Muscle layer of duodenum (tissue), 2 donors: ENCODE results near the gene CSNK2B.

ENCODE experiments used
- H3K27ac ChIP-seq: one replicate; pipeline ENCODE4 v1.7.0; 2013; ENCODE audit warnings: mild to moderate bottlenecking, low read length
- H3K27me3 ChIP-seq: one replicate; pipeline ENCODE4 v1.7.0; 2013; ENCODE audit warnings: low read depth, mild to moderate bottlenecking, control low read depth, low read length
- H3K36me3 ChIP-seq, 2 donors: one replicate each; pipeline ENCODE4 v1.7.0; 2013; ENCODE audit warnings: low read length in 2 of 2, control low read depth in 1 of 2, mild to moderate bottlenecking in 1 of 2; ENCODE audit not compliant: insufficient read depth in 2 of 2, control insufficient read depth in 1 of 2
- H3K4me1 ChIP-seq, 2 donors: one replicate each; pipeline ENCODE4 v1.7.0; 2013; ENCODE audit warnings: low read length in 2 of 2, mild to moderate bottlenecking in 2 of 2, control low read depth in 1 of 2, moderate library complexity in 1 of 2; ENCODE audit not compliant: insufficient read depth in 2 of 2, control insufficient read depth in 1 of 2
- H3K4me3 ChIP-seq, 2 donors: one replicate each; pipeline ENCODE4 v1.7.0; 2013; ENCODE audit warnings: low read length in 2 of 2, low read depth in 1 of 2, mild to moderate bottlenecking in 1 of 2
- H3K9me3 ChIP-seq, 2 donors: one replicate each; pipeline ENCODE4 v1.7.0; 2013; ENCODE audit warnings: low read length in 2 of 2, control low read depth in 1 of 2, mild to moderate bottlenecking in 1 of 2; ENCODE audit not compliant: control insufficient read depth in 1 of 2
- donor health status: healthy.

The CSNK2B gene

DNA sequence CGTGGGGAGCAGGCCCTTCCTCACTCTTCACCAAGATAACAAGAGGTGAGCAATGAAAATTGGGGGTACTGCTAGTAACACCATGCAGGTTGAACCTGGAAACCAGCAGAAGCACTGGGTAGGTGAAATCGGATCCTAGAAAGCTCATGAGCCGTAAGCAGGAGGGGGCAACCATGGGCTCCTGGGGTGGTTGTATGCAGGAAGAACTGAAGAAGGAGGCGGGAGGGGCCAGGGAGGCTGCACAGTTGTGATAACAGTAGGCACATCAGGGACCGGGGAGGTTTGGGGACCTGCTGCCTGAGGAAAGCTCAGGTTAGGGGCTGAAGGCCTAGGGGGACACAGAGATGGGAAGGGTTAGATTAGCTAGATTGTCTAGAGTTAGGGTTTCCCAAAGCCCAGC lies 20.6 kb downstream of the CSNK2B start:
- no peak overlapping the region for H3K4me3 ChIP-seq
- H3K27ac ChIP-seq: no peak overlapping the region
- H3K27me3 ChIP-seq: no peaks in the 10 kb centered on the region
- H3K9me3 ChIP-seq: no peaks in the 10 kb centered on the region
- H3K4me1 ChIP-seq: peaks cover 4% of the 10 kb centered on the region in 2 donors
- H3K36me3 ChIP-seq: peaks cover 50 to 70% of the 10 kb centered on the region in 2 donors

- H3K9me3 ChIP-seq: no peaks in the 10 kb centered on the region
- no peak overlapping the region for H3K4me3 ChIP-seq
- H3K27ac ChIP-seq: no peak overlapping the region
- H3K27me3 ChIP-seq: no peaks in the 10 kb centered on the region
- peaks cover 0 to 4% of the 10 kb centered on the region in 2 donors for H3K4me1 ChIP-seq
- peaks cover 55 to 77% of the 10 kb centered on the region in 2 donors for H3K36me3 ChIP-seq
These were observed 21.4 kb downstream of the CSNK2B start for GRCh38 chr6:31687321-31687720.

DNA sequence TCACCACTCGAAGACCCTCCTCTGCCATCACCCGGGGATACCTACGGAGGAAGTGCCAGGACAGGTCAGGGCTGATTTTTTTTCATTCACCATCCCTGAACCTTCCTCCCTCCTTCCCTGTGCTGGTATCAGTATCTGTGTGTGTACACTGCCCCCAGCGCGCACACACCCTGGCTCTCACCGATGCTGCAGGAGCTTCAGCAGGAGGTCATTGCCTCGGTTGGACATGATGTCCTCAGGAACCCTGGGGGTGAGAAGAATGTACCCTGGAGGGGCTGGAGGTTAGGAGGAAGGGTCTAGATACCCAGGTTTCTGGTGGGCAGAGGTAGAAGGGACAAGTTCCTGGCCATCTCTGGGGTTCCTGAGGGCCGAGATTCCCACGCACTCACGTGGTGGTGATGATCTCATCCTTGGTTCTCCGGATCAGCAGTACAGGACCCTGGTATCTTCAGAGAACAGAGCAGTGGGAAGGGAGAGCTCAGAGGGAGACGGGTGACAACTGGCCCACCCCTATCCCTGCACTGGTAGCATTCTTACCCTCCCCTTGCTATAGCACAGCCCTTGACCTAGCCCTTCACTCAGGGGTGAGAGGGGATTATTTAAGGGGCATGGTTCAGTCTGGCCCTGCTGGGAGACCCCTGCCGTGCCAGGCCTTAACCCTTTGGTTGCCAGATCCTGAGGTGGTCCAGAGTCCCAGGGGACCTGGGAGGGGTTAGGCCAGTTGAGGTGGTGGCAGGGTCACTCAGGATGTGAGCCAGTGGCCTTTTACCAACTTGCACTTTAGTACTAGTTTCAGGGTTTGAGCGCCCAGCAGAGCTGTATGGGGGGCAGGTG lies 22.2 kb downstream of the CSNK2B start:
- no peak overlapping the region for H3K27ac ChIP-seq
- peaks cover 62 to 85% of the 10 kb centered on the region in 2 donors for H3K36me3 ChIP-seq
- H3K27me3 ChIP-seq: no peaks in the 10 kb centered on the region
- no peak overlapping the region for H3K4me3 ChIP-seq
- H3K9me3 ChIP-seq: no peaks in the 10 kb centered on the region
- H3K4me1 ChIP-seq: peaks cover 0 to 4% of the 10 kb centered on the region in 2 donors

- H3K4me3 ChIP-seq: no peak overlapping the region
- no peak overlapping the region for H3K27ac ChIP-seq
- no peaks in the 10 kb centered on the region for H3K9me3 ChIP-seq
- H3K27me3 ChIP-seq: no peaks in the 10 kb centered on the region
- H3K4me1 ChIP-seq: peaks cover 0 to 4% of the 10 kb centered on the region in 2 donors
- H3K36me3 ChIP-seq: peaks cover 68 to 92% of the 10 kb centered on the region in 2 donors
These were observed 23.6 kb downstream of the CSNK2B start for GRCh38 chr6:31689249-31690110.

DNA sequence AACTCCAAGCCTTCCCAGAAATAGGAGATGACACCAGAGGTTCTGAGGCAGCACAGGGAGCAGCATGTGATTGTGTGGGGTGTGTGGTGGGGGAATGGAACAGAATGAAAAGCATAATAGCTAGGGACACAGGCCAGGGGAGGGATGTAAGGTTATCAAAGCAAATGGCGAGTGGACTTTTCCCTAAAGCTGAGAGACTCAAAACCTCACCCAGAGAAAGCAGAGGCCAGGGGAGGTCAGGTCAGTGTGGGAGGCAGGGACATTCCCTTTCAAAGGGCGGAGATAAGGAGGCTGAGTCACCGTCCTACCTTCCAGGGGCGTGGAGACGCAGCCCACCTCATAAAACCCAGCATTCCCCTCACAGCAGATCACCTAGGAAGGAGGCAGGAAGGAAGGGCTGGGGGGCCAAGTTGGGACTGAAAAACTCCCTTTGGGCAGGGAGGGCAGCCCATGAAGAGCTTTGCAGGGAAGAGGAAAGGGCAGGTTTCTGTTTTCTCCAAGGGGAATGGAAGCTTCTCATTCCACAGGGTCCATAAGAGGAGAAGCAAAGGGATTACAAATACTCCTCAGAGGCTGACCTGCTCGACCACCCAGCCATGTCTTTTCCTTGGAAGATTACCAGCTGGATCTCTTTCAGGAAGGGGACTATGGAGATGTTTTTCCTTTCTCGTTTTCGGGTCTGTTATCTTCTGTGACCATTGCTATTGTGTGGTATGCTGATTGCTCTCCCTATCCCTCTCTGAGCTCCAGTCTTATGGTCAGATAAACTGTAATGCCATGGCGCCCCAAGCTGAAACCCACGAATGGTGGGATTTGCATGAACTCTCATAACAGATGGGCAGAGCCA lies 24.6 kb downstream of the CSNK2B start:
- H3K9me3 ChIP-seq: no peaks in the 10 kb centered on the region
- no peak overlapping the region for H3K4me3 ChIP-seq
- H3K27me3 ChIP-seq: no peaks in the 10 kb centered on the region
- H3K27ac ChIP-seq: peak overlapping the region; percentile 14
- peaks cover 0 to 4% of the 10 kb centered on the region in 2 donors for H3K4me1 ChIP-seq
- H3K36me3 ChIP-seq: peaks cover 69 to 93% of the 10 kb centered on the region in 2 donors

GRCh38 chr6:31691078-31691463 lies 25.2 kb downstream of the CSNK2B start:
- Histone ChIP-seq H3K4me1 (peaks cover 0 to 4% of the 10 kb centered on the region in 2 donors), H3K27me3 (no peaks in the 10 kb centered on the region), H3K27ac (peak overlapping the region; percentile 14), H3K4me3 (no peak overlapping the region), H3K36me3 (peaks cover 69 to 87% of the 10 kb centered on the region in 2 donors), H3K9me3 (no peaks in the 10 kb centered on the region)

- Histone ChIP-seq H3K4me1 (peaks cover 0 to 4% of the 10 kb centered on the region in 2 donors), H3K4me3 (no peak overlapping the region), H3K36me3 (peaks cover 65 to 81% of the 10 kb centered on the region in 2 donors), H3K27me3 (no peaks in the 10 kb centered on the region), H3K9me3 (no peaks in the 10 kb centered on the region), H3K27ac (no peak overlapping the region)
These were observed 25.8 kb downstream of the CSNK2B start for GRCh38 chr6:31691564-31692108.

GRCh38 chr6:31692353-31692752 lies 26.5 kb downstream of the CSNK2B start:
- Histone ChIP-seq H3K36me3 (peaks cover 67 to 78% of the 10 kb centered on the region in 2 donors), H3K27ac (no peak overlapping the region), H3K27me3 (no peaks in the 10 kb centered on the region)

GRCh38 chr6:31692886-31693285 lies 27.0 kb downstream of the CSNK2B start:
- Histone ChIP-seq H3K4me1 (peaks cover 0 to 4% of the 10 kb centered on the region in 2 donors), H3K27ac (no peak overlapping the region), H3K4me3 (no peak overlapping the region), H3K9me3 (no peaks in the 10 kb centered on the region), H3K36me3 (peaks cover 67 to 72% of the 10 kb centered on the region in 2 donors), H3K27me3 (no peaks in the 10 kb centered on the region)

More at GRCh38 chr6:31692353-31692752, 26.5 kb downstream of the CSNK2B start:
- Histone ChIP-seq H3K4me3 (no peak overlapping the region), H3K9me3 (no peaks in the 10 kb centered on the region), H3K4me1 (peaks cover 0 to 4% of the 10 kb centered on the region in 2 donors)

GRCh38 chr6:31693535-31693934 lies 27.7 kb downstream of the CSNK2B start:
- Histone ChIP-seq H3K27ac (no peak overlapping the region), H3K9me3 (no peaks in the 10 kb centered on the region), H3K36me3 (peaks cover 60 to 66% of the 10 kb centered on the region in 2 donors)

More at GRCh38 chr6:31693535-31693934, 27.7 kb downstream of the CSNK2B start:
- Histone ChIP-seq H3K4me1 (peaks cover 0 to 4% of the 10 kb centered on the region in 2 donors), H3K4me3 (no peak overlapping the region), H3K27me3 (no peaks in the 10 kb centered on the region)
